Epithelial cell of proximal tubule (primary cell): ENCODE data around the gene KCNJ6. TPM values are rescaled to one million over a fixed set of nuclear protein-coding genes. Genes with fewer than 3 reads are reported as not detected.

Experiments
- DNase-seq: peaks from one replicate; pipeline ENCODE4 v3.0.0-alpha.2; 2011; ENCODE audit warnings: low read depth
- H3K4me3 ChIP-seq: 2 replicates; pipeline ENCODE4 v1.5.1; 2011; ENCODE audit warnings: low read depth, mild to moderate bottlenecking, low read length
- total RNA-seq: library from RNA; depleted of rRNA; stranded (reverse); fragments of >200 nt; gene quantifications from 2 replicates; pipeline ENCODE4 v1.2.3, GENCODE V29; 2015
- TF ChIP-seq, protein P1 (sequence below): conservative IDR thresholded peaks from 2 replicates; pipeline ENCODE4 v1.5.1; 2012; ENCODE audit warnings: low read depth, mild to moderate bottlenecking, low read length

KCNJ6 gene
- total RNA-seq, 1 donor from 2014 or later: under 0.01 TPM

DNA sequence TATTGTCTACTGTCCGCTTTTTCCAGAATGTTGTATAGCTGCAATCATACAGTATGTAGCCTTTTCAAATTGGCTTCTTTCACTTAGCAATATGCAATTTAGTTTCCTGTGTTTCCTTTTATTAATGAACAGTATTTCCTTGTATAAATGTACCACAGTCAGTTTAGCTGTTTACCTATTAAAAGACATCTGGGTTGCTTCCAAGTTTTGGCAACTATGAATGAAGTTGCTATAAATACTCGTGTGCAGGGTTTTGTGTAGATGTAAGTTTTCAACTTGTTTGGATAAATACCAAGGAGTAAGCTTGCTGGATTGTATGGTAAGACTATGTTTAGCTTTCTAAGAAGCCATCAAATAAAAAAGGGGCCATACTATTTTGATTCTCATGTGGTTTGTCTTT, 24.4 kb upstream of the KCNJ6 start:
- no peak overlapping the region for H3K4me3 ChIP-seq
- no peak for DNase-seq
- TF ChIP-seq, protein P1, sequence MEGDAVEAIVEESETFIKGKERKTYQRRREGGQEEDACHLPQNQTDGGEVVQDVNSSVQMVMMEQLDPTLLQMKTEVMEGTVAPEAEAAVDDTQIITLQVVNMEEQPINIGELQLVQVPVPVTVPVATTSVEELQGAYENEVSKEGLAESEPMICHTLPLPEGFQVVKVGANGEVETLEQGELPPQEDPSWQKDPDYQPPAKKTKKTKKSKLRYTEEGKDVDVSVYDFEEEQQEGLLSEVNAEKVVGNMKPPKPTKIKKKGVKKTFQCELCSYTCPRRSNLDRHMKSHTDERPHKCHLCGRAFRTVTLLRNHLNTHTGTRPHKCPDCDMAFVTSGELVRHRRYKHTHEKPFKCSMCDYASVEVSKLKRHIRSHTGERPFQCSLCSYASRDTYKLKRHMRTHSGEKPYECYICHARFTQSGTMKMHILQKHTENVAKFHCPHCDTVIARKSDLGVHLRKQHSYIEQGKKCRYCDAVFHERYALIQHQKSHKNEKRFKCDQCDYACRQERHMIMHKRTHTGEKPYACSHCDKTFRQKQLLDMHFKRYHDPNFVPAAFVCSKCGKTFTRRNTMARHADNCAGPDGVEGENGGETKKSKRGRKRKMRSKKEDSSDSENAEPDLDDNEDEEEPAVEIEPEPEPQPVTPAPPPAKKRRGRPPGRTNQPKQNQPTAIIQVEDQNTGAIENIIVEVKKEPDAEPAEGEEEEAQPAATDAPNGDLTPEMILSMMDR: no peak

DNA sequence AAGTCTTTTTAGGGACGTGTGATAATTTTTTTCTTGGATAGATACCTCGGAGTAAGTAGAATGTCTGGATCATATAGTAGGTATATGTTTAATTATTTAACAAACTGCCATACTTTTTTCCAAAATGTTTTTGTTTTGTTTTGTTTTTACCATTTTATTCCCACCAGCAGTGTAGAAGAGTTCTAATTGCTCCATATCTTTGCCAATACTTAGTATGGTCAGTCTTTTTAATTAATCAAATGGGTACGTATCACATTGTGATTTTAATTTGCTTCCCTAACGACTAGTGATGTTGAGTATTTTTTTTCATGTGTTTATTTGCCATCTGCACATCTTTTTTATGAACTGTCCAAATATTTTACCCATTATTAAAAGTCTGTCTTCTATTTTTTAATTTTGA, 23.6 kb upstream of the KCNJ6 start:
- TF ChIP-seq, protein P1: no peak

DNA sequence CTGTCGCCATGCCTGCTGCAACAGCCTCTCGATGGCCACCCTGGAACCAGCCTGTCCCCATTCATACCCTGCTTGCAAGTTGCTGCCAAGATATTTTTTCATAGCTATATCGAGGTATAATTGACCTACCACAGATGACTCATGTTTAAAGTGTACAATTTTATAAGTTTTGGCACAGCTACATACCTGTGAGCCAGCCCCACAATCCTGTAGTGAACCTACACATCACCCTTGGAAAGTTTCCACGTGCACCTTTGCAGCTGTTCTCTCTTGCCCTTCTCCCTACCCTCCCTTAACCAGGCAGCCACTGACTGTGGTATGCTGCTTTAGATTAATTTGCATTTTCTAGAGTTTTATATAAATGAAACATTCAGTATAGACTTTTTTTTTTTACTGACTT, 23.0 kb upstream of the KCNJ6 start:
- no peak for DNase-seq
- TF ChIP-seq, protein P1: no peak
- no peak overlapping the region for H3K4me3 ChIP-seq

More for the DNA sequence above, 23.6 kb upstream of the KCNJ6 start:
- no peak overlapping the region for H3K4me3 ChIP-seq
- DNase-seq: no peak

DNA sequence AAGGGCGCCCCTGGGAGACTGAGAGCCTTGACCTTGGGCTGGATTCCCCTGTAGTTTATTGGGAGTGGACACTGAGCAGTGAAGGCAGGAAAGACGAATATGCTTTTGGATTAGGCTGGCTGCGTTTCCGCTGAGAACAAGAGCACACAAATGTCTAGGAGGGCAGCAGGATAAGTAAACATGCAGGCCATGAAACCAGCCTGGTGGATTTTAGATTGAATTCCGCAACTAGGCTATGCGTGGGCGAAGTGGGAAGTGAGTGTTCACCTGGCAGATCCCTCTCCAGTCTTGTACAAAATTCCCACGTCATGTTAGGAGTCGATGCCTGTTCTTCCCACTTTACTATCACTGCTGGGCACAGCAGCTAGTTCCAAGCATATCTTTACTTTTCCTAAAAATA, 21.4 kb upstream of the KCNJ6 start:
- TF ChIP-seq, protein P1: no peak
- no peak for DNase-seq
- H3K4me3 ChIP-seq: no peak overlapping the region

DNA sequence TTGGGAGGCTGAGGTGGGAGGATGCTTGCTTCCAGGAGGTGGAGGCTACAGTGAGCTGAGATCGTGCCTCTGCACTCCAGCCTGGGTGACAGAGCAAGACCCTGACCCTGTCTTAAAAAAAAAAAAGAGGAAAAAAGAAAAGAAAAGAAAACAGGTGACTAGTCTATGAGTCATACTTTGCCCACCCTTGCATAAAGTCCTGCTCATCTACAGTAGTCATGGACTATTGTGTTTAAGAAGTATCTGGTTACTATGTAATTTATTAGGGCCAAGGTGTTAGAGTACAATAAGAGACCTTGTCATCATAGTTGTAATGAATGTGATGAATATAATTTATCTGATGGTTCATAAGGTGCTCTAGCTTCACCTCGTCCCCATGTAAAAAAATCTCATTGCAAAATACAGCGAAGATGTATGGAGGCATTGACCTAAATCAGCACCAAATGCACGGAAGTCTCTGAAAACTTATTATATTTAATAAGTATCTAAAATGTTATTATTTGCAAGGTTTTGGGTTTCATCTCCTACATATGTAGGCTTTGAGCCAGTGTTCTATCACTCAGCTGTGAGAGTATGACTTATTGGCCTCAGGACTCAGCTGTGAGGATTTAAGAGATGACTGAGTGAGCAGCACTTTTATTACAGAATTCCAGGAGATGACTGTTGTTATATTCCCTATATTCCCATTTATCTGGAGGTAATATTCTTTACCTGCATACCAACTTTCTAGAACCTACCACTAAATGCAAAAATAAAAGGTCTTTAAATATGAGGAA, 19.9 kb upstream of the KCNJ6 start:
- peak; percentile 69 for DNase-seq
- H3K4me3 ChIP-seq: no peak overlapping the region
- TF ChIP-seq, protein P1: no peak

DNA sequence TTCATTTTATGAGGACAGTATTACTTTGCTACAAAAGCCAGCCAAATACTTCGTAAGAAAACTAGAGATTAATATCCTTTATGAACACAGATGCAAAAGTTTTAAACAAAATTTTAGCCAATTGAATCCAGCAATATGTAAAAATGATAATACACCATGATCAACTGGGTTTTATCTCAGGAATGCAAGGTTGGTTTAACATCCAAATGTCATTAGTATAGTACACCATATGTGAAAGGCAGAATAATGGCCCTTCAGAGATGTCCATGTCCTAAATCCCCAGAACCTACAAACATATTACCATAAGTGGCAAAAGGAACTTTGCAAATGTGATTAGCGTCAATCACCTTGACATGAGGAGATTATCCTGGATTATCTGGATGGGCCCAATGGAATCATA, 16.7 kb upstream of the KCNJ6 start:
- DNase-seq: no peak
- no peak overlapping the region for H3K4me3 ChIP-seq
- TF ChIP-seq, protein P1: no peak

DNA sequence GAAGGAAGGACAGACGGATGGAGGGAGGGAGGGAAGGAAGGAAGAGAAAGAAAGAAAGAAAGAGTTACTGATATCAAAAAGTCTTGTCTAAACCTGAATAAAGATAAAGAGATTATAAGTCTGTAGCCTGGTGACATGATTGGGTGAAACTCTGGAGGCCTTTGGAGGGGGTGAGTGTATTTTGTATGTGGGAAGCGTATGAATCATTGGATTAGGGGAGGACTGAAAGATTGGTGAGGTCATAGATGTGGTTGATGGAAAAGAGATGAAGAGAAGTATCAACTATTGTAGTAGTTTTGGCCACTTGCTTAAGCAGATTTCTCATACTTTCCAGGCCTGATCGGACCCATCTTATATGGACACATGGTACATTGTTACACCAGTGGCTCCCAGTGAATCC, 11.5 kb upstream of the KCNJ6 start:
- DNase-seq: no peak
- no peak overlapping the region for H3K4me3 ChIP-seq
- TF ChIP-seq, protein P1: no peak
